Activated CD8-positive, alpha-beta memory T cell treated with anti-CD3 and anti-CD28 coated beads, Interleukin-2, amount 50 U/mL, for 1 hour (primary cell): ENCODE data around the gene CCDC27.
"Not testable (repeated sequence)": the region's sequence is repeated elsewhere in the genome, so short reads cannot be mapped to it uniquely, and the experiment has no call there.

Source experiments
- DNase-seq: peaks from one replicate; pipeline ENCODE4 v3.0.0-alpha.2; 2020; ENCODE audit errors: extremely low read depth

The CCDC27 gene

DNA sequence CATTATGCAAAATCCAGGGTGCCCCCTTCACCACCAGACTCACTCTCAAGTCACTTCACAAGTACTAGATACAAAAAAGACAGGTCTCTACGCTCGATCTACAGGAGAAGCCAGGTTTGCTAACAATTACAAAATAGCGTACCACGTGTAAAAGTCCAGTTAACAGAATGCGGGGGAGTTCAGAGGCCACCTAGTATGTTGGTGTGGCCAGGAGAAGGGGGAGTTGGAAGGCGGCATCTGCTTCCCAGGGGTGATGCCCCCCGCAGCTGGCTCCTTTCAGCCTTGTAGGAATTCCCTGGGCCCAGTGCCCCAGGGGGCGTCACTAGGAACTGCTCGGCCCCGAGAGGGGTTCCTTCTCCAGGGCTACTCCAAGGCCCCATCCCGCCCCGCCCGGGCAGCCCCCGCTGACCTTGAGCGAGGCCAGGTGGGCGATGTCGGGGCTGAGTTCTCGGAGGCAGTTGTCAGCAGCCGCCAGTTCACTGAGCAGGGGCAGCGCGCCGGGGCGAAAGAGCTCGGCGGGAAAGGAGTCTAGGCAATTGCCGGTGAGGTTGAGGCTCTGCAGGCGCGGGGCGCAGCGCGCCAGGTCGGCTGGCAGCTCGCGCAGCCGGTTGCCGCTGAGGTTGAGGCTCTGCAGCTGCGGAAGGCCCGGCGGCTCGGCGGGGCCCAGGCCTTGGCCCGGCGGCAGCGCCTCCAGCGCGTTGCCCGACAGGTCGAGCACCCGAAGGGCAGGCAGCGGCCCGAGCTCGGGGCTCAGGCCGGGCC, 43.4 kb downstream of the CCDC27 start:
- no peak for DNase-seq

DNA sequence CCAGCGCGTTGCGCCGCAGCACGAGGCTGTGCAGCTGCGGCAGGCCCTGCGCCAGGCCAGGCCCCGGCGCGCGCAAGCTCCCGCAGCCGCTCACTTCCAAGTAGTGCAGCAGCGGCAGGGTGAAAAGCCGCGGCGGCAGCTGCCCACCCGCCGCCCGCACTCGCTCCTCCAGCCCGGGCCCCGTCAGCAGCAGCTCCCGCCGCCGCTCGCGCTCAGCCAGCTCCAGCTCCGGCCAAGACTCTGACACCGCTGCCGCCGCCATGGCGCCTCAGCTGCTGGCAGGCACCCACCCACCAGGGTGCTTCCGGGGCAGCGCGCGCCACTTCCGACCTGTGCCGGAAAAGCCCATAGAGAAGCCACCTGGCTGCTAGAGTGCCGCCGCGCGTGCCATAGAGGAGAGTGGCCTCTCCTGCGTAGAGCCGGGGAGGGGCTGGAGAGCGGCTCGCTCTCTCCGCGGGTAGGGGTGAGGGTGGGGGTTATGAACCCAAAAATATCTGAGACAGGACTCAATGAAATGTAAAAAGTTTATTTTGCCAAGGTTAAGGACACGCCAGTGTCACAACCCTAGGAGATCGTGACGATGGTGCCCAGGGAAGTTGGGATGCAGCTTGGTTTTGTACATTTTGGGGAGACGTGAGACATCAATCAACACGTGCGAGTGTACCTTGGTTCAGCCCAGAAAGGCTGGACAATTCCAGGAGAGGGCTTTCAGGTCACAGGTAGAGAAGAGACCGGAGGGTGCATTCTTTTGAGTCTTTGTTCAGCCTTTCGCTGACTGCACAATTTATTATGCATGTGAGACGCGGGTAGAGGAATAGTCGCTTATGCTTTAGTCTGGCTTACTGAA, 44.2 kb downstream of the CCDC27 start, which contains the start of gene LRRC47:
TSS of gene LRRC47 (minus strand) at position 284 of the 847 bp plus-strand sequence. CDS start at position 262, 22 bp downstream.
- DNase-seq = peak; percentile 75

DNA sequence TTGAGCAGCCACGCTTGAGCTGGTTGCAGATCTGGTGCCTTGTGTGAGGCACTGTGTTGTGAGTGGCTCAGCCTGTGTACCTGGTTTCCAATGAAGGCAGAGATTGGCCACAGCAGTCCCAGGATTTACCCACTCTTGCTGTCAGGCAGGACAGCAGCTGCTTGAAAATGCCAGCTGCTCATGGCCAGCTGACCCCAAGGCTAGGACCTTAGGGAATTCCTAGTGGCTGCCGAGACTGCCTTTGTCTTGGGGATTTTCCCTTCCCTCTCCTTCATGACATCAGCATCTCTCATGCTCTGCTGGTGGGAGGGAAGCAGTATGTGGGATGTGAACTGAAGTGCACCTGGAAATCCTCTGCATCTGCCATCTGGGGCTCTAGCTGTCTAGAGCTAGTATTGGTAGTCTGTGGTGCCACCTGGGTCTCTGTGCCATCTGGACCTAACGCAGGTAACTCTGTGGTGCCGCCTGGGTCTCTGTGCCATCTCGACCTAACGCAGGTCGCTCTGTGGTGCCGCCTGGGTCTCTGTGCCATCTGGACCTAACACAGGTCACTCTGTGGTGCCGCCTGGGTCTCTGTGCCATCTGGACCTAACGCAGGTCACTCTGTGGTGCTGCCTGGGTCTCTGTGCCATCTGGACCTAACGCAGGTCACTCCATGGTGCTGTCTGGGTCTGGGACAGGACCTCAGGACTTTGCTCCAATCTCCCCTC, 47.9 kb downstream of the CCDC27 start:
- DNase-seq = no peak

DNA sequence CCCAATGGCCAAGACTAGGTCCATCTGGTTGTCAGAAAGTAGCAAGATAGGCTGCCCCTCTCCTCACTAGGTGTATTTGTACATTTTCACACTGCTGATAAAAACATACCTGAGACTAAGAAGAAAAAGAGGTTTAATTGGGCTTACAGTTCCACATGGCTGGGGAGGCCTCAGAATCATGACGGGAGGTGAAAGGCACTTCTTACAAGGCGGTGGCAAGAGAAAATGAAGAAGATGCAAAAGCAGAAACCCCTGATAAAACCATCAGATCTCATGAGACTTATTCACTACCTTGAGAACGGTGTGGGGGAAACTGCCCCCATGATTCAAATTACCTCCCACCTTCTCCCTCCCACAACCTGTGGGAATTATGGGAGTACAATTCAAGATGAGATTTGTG, 48.5 kb downstream of the CCDC27 start:
- DNase-seq = not testable (repeated sequence)

DNA sequence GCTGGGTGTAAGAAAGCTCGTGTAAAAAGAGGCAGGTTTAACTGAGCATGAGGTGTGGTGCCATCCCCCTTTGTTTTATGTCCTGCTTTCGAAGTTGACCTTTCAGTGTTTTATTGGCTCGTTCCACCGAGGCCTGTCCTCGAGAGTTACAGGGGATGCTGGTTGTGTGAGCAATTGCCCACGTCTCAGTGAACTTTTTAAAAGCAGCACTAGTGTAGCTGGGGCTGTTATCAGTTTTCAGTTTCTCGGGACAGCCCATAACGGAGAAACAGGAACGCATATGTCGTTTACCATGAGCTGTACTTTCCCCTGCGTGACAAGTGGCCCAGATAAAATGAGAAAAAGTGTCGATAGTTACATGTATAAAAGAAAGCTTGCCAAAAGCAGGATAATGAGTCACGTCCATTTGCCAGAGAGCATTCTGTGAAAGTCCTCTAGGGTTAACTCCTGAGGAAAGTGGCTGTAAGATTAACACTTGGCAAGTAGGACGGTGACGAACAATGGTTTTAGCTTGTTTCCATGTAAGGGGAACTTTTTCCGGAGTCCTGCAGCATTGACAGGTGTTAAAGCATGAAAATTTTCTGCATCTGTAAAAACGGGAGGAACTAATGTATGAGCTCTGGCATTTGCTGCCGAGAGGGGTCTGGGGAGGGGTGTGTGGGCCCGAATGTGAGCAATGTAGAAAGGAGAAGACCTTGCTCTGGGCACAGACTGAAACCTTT, 51.8 kb downstream of the CCDC27 start:
- DNase-seq = no peak

DNA sequence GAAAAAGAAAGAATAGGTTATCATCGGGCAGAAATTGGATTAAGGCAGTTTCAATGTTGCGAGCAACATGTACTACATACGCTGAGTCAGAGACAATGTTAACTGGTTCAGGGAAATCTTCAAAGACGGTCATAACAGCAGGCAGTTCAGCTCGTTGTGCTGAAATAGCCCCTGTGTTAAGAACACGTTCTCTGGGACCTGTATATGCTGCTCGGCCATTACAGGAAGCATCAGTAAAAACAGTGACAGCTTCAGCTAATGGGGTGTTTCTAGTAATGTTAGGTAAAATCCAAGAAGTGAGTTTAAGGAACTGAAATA, 52.3 kb downstream of the CCDC27 start:
- not testable (repeated sequence) for DNase-seq

DNA sequence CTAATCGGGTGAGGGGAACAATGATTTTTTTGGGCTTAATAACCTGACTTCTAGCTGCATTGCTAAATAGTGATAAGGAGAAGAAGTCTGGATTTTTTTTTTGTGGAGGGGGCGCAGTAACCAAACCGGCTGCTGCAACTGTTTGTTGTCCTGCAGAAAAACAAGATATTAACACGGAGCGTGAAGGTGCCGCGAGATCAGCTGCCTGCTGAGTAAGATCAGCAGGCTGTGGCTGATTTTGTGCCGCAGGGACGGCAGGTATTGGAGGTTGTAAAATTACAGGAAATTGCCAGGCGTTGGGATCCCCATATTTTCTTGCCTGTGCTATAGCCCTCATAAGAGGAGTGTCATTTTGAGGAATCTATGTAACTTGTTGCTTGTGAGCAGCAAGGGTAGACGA, 52.8 kb downstream of the CCDC27 start:
- DNase-seq = no peak

DNA sequence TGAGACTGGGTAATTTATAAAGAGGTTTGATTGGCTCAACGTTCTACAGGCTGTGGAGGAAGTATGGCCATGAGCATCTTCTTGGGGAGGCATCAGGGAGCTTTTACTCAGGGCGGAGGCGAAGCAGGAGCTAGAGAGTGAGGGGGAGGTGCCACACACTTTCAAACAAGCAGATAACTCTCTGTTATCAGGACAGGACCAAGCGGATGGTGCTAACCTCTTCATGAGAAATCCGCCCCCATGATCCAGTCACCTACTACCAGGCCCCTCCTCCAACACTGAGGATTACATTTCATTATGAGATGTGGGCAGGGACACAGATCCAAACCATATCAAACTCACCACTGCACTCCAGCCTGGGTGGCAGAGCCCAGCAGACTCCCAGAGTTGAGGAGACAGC, 55.5 kb downstream of the CCDC27 start:
- DNase-seq = no peak

DNA sequence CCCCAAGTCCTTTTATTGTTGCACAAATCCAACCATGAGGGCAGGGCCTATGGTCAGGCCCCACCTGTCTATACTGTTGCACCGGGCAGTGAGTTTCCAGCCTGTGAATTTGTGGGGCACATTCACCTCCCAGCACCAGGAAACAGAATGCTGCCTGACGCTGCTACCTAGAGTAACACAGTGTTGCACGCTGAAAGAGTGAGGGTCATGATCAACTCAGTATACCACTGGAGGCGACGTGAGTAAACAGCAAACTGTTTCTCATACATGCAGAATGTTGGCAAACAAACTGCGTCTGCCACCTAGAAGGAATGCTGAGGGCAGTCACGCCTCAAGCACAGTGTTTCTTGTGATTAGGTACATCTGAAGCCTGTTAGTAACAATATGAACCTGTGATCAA, 57.4 kb downstream of the CCDC27 start:
- no peak for DNase-seq

DNA sequence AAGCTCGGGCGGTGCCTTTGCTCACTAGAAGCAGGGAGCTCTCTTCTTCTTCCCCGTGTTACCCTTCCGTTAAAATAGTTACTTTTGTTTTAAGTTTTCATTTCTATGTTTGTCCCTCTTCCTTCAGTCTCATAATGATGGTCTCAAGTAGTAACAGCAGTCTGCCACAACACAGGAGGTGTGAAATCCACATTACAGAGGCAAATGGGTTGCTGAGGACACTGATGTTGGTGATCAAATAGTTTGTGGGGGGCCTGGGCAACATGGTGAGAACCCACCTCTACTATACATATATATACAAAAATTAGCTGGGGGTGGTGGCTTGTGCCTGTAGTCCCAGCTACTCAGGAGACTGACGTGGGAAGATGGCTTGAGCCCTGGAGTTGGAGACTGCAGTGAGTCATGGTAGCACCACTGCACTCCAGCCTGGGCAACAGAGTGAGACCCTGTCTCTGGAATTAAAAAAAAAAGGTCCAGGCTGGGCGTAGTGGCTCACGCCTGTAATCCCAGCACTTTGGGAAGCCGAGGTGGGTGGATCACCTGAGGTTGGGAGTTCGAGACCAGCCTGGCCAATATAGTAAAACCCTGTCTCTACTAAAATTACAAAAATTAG, 58.0 kb downstream of the CCDC27 start:
- DNase-seq = not testable (repeated sequence)

DNA sequence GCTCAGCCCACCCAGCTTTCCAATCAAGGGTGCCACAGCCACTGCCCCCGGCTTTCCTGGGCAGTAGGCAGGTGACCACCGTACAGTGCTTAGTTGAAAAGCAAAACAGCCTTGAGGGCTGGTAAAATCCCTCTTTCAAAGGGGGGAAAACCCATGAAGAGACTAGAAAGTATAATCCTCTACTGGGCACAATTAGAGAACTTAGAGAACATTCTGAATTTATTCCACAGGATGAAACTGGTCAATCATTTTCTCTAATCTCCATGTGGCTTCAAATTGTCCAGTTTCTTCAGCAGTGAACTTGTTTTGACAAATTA, 59.3 kb downstream of the CCDC27 start:
- no peak for DNase-seq

DNA sequence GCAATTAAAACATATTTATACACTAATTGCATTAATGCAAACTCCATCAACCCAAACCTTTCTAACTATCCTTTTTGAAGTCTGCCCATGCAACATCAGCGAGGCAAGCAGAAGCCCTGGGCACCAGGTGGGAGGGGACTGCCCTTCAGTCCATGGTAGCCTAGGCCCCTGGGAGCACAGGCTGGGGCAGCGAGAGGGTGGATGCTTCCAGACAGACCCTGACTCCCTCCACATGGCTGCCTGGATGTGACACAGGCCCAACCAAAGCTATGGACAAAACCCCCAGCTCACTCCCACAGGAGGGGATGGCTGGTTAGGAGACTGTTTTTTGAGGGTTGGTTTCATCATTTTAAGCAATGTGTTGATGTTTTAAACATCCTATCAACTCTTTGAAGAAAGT, 61.8 kb downstream of the CCDC27 start:
- no peak for DNase-seq

DNA sequence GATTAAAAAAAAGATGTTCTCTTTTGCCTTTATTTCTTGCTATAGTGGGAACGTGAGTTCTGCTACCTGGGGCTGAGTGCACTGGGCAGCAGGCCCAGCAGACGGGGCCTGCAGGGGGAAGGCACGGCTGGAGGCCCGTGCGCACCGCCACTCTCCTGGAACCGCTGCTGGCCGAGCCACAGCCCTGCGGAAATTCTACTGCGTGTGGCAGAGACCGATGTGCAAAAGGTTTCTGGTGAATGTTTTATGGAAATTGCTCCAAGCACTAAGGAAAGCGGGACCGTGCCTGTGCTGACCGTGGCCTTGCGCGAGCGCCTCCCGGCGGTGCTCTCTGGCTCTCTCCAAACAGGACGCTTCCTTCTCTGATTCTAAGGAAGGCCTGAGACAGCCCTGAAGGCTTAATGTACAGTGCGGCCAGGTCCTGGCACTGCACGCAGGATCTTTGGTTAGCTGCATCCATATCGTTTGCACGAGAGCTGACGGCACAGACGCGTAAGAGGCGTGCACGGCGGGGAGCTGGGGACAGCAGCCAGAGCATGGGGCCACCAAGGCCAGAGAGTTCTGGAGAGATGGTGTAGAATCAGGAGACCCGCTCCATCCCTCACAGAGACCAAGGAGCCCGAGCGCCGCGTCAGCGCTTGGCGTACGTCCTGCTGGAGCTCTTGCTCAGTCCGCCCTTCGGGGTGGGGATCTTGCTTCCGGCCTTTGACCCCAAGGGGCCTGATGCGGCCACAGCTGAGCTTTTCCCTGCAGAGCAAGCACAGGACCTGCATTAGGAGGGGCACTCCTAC, 62.7 kb downstream of the CCDC27 start:
- no peak for DNase-seq

DNA sequence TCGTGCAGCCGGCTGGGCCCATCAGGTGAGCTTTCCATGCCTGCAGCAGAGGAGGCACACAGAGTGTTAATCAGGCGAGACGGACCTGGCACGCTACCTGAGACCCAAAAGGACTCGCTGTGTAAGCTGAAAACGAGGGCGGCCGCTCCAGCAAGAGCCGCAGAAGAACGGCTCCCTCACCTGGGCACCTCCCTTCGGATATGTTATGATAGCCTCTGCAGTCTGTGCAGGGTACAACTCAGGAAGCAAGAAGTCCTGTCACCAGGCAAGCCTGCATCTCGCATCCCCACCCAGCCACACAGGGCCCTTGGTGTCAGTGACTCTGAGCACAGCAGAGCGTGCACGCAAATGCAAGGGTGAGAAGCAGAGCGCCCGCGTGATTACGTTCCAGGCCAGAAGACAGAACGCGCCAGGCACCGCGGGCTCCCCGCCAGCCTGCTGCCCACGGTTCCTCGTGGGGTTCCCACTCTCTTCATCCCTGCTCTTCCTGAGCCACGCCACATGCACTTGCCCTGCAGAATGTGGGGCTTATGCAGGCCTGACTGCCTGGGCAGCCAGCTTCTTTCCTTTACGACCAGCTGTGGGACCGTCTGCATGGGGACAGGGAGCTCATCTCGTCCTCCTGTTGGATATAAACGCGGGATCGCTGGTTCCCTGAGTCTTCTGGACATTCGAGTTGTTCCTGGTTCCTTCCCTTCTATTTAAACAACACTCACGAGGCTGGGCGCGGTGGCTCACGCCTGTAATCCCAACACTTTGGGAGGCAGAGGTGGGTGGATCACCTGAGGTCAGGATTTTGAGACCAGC, 64.3 kb downstream of the CCDC27 start:
- DNase-seq = no peak

DNA sequence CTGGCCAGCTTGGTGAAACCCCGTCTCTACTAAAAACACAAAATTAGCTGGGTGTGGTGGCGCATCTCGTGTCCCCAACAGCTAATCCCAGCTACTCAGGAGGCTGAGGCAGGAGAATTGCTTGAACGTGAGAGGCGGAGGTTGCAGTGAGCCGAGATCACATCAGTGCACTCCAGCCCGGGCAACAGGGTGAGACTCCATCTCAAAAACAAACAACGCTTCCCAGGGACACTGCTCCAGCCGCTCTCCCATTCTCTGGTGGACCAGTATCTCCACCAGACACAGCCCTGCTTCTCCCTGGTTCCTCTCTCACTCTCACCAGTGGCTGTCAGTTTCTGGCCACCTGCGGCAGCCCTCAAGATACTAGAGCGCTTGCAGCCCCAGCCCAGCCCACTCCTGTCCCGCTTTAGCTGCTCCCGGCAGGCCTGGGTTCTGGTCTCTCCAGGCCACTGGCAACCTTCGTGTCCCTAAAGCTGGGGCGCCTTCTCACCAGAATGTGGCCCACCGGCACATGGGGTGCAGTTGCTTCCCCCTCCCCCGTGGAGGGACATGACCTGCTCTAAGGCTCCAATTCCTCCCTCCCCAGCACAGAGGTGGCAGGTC, 65.0 kb downstream of the CCDC27 start:
- no peak for DNase-seq

DNA sequence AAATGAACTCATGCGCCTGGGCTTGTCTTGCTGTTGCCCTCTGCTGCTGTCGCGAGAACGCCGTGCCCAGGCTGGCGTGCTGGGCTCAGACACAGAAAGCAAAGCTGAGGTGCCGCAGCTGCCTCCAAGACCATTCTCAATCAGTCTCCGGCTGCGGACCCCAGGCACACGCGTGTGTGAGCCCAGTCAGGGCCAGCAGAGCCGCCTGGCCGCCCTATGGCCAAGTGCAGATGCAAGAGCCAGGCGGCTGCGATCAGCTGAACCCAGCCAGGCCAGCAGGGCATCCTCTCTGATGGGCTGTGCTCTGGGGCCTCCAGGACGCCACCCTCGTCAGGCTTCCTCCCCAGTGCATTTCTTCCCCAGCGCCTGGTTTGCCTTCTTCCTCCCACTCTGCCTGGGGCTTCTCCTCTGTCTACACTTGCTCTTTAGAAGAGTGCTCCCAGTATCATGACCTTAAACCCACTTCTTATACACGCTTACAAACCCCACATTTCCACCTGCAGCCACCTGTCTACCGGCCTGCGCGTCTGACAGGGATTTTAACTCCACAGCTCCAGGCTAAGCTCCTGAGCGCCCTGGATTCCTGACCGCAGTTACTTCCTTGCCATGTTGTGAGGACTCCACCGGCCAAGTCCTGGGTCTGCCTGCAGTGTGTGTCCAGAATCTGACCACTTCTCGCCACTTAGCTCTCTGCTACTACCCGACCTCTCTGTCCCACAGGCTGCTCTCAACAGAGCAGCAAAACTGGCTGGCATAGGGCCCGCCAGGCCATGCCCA, 65.8 kb downstream of the CCDC27 start:
- no peak for DNase-seq

DNA sequence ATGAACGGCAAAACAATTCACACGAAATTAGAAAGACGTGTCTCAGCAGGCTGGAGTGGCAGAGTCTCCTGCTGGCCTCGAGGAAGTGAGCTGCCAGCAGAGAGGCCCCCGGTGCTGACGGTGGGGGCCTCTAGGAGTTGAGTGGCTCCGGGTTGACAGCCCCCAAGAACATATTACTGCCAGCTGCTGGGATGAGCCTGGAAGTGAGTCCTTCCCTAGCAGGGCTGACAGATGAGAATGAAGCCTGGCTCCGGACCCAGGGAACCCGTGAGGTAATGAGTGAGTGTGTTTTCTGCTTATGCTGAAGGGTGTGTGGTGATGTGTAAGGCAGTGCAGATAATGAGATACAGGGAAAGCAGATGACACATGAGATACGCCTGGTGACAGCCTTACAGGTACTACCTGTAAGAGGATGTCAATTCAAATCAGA, 67.5 kb downstream of the CCDC27 start:
- DNase-seq = no peak

DNA sequence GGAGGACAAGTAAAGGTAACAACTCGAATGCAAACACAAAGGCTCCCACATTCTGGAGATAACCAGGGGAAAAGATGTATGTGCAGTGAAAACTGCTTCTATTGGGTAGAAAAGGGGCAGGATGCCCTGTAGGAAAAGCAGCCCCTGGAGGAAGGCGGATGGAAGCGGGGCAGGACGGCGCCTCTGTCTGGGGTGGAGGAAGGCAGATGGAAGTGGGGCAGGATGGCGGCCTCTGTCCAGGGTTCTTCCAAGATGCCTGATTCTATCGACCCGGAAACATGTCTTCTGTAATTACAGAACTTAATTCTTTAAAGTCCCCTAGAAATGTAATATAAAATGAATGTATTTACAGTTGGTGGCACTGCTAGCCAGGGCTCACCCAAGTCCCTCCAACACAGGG, 68.1 kb downstream of the CCDC27 start:
- DNase-seq = no peak

DNA sequence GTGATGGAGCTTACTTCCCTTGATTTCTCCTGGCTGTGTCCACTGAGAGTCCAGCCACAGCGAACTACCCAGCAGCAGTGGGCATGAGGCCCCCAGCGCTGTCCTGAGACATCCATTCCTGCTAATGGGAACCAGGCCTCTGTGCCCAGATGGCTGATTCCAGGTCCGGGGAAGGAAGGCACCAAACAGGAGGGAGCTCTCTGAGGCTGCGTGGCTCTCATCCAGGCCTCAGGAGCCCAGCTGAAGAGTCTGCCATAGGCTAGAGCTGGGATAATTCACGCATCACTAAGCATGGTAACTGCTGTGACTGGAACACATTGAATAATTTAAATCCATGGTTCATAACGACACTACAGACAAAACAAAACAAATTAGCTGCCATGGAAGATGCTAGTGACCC, 68.8 kb downstream of the CCDC27 start:
- DNase-seq = no peak
